ENCODE results near the gene FBXW8.

GRCh38 chr12:117063162-117063911 is 152.6 kb downstream of the FBXW8 start:
- TF ChIP-seq POLR2A (IDR thresholded peaks at IDR 0.05; ENCODE audit: low read length) = no peak
- no peak for TF ChIP-seq GATA1 (IDR thresholded peaks at IDR 0.05; ENCODE audit: low read depth, low read length)
